Left ventricle myocardium superior (tissue), 1 donor: ENCODE measurements around the gene MUC4. TPM values are rescaled to one million over a fixed set of nuclear protein-coding genes. Genes with fewer than 3 reads are reported as not detected.

ENCODE experiments used
- microRNA-seq: library from miRNA; unstranded; fragments of <30 nt; microRNA quantifications from one replicate; pipeline ENCODE4 v1.2.0, GENCODE V29; 2020; ENCODE audit warnings: borderline number of aligned reads
- total RNA-seq: library from RNA; stranded (reverse); fragmentation: NEBNext Ultra II Directional; extraction: Animal tissue kit (Norgen Biotek cat#: 25700); gene quantifications from one replicate; pipeline ENCODE4 v1.2.1, GENCODE V29; 2021
- donor health status: DM: no; HTN: yes; CAD: no; lungs with severe emphysema.

Gene MUC4
- total RNA-seq, 1 donor from 2014 or later = not detected

Small RNA genes within 50 kb of the gene (microRNA-seq; reads per million reads assigned to microRNA genes)
- gene MIR570 = not detected

Other genes with a start within 250 kb of the MUC4 start
- gene APOD, start 228.0 kb downstream of the MUC4 start, total RNA-seq = 603 TPM
- 3.6 TPM for gene MUC20, start 91.0 kb downstream of the MUC4 start, total RNA-seq
- 28.9 TPM for gene TNK2, start 96.6 kb upstream of the MUC4 start, total RNA-seq